Right ventricle myocardium superior (tissue), 1 donor: ENCODE data around the gene CDC42EP1. TPM values are rescaled to one million over a fixed set of nuclear protein-coding genes. Genes with fewer than 3 reads are reported as not detected.
"Not testable (repeated sequence)": the region's sequence is repeated elsewhere in the genome, so short reads cannot be mapped to it uniquely, and the experiment has no call there.

ENCODE experiments used
- ATAC-seq: fragments of 200-7000 bp; cut with Tn5 transposase; one replicate; pipeline ENCODE4 v1.9.1; 2020; ENCODE audit warnings: mild to moderate bottlenecking; ENCODE audit not compliant: poor library complexity
- DNase-seq: peaks from one replicate; pipeline ENCODE4 v3.0.0-alpha.2; 2020
- intact Hi-C: fragments of 100-400 bp; cut with DNase I; formaldehyde crosslinking; loops from one replicate; pipeline ENCODE4 v1.11.2; 2022
- long read RNA-seq: library from polyadenylated mRNA; unstranded; transcript quantifications from one replicate; pipeline ENCODE4 v2.0.0, GENCODE V29; 2021
- total RNA-seq: library from RNA; stranded (reverse); fragmentation: NEBNext Ultra II Directional; extraction: Animal tissue kit (Norgen Biotek cat#: 25700); gene quantifications from one replicate; pipeline ENCODE4 v1.2.1, GENCODE V29; 2021
- donor health status: DM: no; HTN: yes; CAD: no; lungs with severe emphysema.

The CDC42EP1 gene, protein sequence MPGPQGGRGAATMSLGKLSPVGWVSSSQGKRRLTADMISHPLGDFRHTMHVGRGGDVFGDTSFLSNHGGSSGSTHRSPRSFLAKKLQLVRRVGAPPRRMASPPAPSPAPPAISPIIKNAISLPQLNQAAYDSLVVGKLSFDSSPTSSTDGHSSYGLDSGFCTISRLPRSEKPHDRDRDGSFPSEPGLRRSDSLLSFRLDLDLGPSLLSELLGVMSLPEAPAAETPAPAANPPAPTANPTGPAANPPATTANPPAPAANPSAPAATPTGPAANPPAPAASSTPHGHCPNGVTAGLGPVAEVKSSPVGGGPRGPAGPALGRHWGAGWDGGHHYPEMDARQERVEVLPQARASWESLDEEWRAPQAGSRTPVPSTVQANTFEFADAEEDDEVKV
- total RNA-seq, result 15.4 TPM
- long read RNA-seq, transcript CDC42EP1-201 (3 exons, 2,181 nt), result major isoform, 18 of 27 reads
- long read RNA-seq, partial matches to known transcripts, result 9 of 27 reads
- long read RNA-seq, other reads (novel, unspliced or antisense), result 0 of 27 reads

GRCh38 chr22:37559901-37560607 is at the start of gene CDC42EP1:
Gene CDC42EP1, plus strand, starts transcription at chr22:37560480. Its CDS starts 5,870 bp downstream, at chr22:37566350.
- peak; percentile 67 for ATAC-seq
- intact Hi-C loops, result loop anchor here (10.0 kb wide), 1 partner anchor 245 kb away; no protein-coding TSS in a partner anchor
- peak; percentile 76 for DNase-seq

GRCh38 chr22:37511395-37512104 is 48.7 kb upstream of the CDC42EP1 start:
- intact Hi-C loops, result no loop called here
- ATAC-seq (no peak), DNase-seq (no peak)

DNA sequence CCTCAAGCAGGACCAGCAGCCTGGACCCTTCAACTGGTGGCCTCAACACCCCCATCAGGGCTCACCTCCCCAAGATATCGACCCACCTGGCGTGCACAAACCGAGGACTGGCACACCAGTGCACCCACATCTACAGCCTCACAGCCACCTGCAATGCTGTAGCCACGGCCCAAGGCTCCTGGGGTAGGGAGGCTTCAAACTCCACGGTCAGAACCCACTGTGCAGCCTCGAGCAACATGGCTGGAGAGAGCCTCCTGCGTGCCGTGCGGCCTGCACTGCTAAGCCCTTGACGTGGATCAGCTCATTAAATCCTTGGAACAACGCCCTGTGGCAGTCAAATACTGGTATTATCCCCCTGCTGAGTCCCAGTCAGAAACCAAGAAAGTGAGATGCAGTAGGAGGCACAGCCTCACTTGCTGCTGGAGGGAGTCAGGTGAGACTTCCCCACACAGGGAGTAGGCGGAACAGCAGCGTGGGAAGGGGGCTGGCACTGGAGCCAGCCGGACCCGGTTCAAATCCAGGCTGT is 45.7 kb upstream of the CDC42EP1 start:
- intact Hi-C loops, result no loop called here
- ATAC-seq, result no peak
- no peak for DNase-seq

GRCh38 chr22:37515901-37516300 is 44.4 kb upstream of the CDC42EP1 start:
- DNase-seq, result no peak
- intact Hi-C loops, result no loop called here
- ATAC-seq, result no peak

- intact Hi-C loops, result no loop called here
Measured at GRCh38 chr22:37516456-37516855, 43.8 kb upstream of the CDC42EP1 start.

DNA sequence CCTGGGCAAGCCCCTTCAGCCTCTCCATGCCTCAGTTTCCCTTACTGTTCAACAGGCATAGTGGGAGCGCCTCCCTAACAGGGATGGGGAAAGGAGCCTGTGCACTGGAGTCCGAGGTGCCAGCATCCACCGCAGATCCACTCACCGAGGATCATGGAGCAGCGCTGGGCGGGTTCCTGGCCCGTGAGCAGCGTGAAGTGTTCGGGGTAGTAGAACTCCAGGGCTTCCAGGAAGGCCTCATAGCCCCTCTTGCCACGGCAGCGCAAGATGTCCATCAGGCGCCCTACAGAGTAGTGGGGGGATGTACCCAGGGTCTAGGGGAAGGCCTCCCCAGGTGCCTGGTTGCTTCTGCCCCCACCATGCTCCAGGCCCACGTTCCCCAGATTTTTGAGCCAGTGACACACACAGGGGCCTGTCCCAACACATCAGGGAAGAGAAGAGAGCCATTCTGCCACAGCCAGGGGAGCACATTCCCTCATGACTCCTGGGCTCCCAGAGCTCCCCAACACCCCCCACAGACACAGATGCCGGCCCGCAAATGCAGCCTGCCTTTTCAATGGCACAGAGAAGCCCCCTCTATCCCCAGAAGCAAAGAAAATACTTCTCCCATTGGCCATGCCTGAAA is 42.3 kb upstream of the CDC42EP1 start:
- intact Hi-C loops, result no loop called here
- ATAC-seq (no peak), DNase-seq (no peak)

More at GRCh38 chr22:37516456-37516855, 43.8 kb upstream of the CDC42EP1 start:
- DNase-seq (no peak), ATAC-seq (no peak)

- intact Hi-C loops, result no loop called here
- DNase-seq (peak; percentile 36), ATAC-seq (peak; percentile 26)
Measured at GRCh38 chr22:37518509-37519267, 41.6 kb upstream of the CDC42EP1 start.

DNA sequence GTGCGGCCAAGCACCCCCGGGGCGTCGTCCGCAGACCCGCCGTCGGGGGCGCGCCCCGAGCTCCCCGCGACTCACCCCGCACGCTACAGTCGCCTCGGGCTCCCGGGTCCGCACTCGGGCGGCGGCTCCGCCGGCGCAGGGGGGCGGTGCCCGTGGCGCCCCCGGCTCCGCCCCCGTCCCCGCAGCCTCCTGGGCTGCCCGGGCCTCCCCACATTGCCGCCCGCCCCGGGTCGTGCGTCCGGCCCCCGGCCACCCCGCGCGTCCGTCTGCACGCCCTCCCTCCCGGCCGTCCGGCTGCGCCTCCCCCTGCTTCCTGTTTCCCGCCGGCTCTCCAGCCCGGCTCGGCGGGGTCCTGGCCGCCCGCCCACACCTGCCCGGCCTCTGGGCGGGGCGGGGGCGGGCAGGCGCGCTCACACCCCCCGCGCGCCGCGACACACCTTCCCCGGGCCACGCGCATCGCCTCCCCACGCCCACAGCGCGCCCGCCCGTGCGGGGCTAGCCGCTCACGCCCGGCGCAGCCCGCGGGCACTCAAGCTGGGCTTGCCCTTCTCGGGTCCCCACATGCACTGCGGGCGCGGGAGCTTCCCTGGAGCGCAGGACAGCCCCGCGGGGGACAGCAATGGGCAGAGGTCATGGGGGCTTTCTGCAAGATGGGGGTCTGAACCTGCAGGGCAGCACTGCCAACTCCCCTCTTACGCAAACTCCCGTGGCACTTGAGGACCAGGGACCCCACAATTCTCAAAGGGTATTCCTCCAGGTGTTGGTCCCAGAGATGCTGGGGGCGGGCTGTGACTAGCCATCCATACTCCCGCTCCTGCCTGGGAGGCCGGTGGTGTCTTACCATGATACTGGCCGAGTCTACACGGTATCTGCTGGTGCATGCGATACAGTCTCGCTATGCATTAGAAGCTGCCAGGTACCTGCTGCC is 40.7 kb upstream of the CDC42EP1 start, which contains the start of gene CARD10:
Gene CARD10 (minus strand): TSS at position 148 of the 928 bp plus-strand sequence. CDS start 215 bp downstream, outside the sequence.
- DNase-seq (peak; percentile 36), ATAC-seq (peak; percentile 48)
- intact Hi-C loops, result no loop called here

DNA sequence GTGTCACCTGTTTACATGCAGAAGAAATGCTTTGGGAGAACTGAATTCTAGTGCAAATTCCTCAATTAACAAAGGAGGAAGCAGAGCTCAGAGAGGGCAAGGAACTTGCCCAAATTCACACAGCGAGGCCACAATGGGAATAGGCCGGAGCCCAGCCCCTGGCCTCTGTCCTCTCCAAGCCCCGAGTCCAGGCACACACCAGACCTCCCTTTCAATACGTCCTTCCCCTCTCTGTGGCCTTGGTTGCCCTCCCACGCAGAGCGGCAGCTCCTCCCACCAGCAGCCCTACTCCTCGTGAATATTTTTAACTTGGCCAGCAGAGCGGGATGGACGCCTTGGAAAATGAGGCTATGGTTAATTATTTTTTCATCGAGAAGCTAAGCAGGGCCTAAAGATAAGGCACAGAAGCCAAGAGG is 39.5 kb upstream of the CDC42EP1 start:
- DNase-seq, result peak; percentile 37
- no peak for ATAC-seq
- intact Hi-C loops, result no loop called here

- ATAC-seq (no peak), DNase-seq (peak; percentile 44)
- intact Hi-C loops, result no loop called here
Measured at GRCh38 chr22:37521236-37521739, 39.0 kb upstream of the CDC42EP1 start.

GRCh38 chr22:37522482-37522881 is 37.8 kb upstream of the CDC42EP1 start:
- intact Hi-C loops, result no loop called here
- ATAC-seq (no peak), DNase-seq (no peak)

DNA sequence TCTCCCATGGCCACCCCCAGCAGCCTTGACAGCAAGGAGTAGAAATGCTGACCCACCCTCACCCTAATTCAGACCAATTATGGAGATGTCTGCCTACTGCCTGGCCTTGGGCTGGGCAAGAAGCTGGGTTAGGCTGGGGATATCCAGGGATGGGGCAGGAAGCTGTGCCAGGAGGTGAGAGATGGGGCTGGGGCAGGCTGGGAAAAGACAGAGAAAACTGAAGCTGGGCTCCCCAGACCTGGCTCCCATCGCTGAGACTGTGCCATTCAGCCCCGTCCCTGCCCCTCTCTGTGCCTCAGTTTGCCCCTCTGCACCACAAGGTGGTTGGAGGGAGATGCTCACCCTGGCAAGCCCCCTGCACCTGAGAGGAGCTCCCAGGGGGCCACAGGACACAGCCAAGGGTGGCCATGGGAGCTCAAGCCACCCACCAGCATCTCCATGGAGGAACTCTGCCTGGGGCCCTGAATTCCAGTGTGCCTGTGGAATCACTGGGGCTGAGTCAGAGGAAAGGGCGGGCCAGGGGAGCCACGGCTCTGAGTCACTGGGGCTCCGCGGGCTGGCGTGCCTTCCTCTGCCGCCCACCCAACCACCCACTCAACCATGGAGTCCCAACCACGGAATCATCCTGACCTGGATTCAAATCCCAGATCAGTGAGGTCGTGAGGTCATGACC is 35.1 kb upstream of the CDC42EP1 start:
- ATAC-seq, result no peak
- intact Hi-C loops, result no loop called here
- DNase-seq, result no peak

GRCh38 chr22:37525746-37526350 is 34.4 kb upstream of the CDC42EP1 start:
- ATAC-seq (no peak), DNase-seq (no peak)
- intact Hi-C loops, result no loop called here

GRCh38 chr22:37526376-37526775 is 33.9 kb upstream of the CDC42EP1 start:
- DNase-seq (no peak), ATAC-seq (no peak)
- intact Hi-C loops, result no loop called here

- DNase-seq, ATAC-seq, intact Hi-C loops: not testable (repeated sequence)
Measured at GRCh38 chr22:37527081-37527752, 33.1 kb upstream of the CDC42EP1 start.
